ENCODE results near the gene CNKSR3.

DNA sequence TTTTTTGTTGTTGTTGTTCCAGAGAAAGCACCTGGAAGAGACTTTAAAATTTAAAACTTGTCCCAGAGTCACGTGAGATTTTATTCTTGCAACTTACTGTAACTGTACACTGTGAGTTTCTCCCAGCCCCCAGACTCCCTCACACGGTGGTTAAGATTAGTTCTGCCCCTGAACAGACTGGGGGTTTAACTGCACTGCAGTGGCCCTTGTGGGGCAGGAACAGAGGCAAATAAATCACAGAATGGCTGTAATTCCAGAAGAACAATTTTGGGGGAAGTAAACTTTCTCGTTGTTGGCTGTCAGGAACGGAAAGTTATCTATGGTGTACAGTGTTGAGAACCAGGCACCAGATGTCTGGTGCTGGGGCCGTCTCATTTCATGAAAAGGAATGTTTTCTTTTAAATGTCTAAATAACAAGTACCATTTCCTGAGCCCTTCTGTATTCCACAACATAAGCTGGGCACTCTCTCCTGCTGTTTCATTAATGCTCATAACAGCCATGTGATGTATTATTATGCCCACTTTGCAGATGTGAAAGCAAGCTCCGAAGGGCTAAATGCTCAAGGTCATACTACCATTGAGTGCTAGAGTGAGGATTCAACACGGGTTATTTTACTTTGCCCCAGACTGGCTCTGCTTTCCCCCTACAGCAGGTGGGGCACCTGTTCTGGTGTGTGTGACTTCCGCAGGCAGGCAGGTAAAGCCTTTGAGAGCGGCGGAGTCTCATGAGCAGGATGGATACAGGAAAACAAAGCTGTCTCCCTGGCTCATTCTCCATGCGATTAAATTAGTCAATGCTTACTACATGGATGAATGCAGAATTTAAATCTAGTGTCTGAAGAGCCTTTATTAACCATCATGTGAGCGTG is 30.5 kb downstream of the CNKSR3 start:
- TF ChIP-seq POLR2AphosphoS5 (IDR thresholded peaks at IDR 0.05; ENCODE audit: low read depth, low read length) (no peak), RXRA (IDR thresholded peaks at IDR 0.05; ENCODE audit: borderline replicate concordance, low read depth) (no peak), MAX (IDR thresholded peaks at IDR 0.05; ENCODE audit: low read depth) (no peak), NFIC (IDR thresholded peaks at IDR 0.05; ENCODE audit: borderline replicate concordance) (no peak), CTCF (IDR thresholded peaks at IDR 0.05) (no peak), MXI1 (IDR thresholded peaks at IDR 0.05; ENCODE audit: low read depth, low read length) (no peak), FOXM1 (IDR thresholded peaks at IDR 0.05; ENCODE audit: low read depth) (no peak)
